VCaP (cell line): ENCODE results near the gene HOXA11.

ENCODE experiments used
- H3K27ac ChIP-seq: fragments of 450-650 bp; 2 replicates; pipeline ENCODE4 v1.5.1; 2017
- TF ChIP-seq, protein P1 (sequence below): fragments of 450-650 bp; conservative IDR thresholded peaks from 2 replicates; pipeline ENCODE4 v1.5.1; 2017; ENCODE audit warnings: mild to moderate bottlenecking, moderate library complexity

HOXA11 gene

DNA sequence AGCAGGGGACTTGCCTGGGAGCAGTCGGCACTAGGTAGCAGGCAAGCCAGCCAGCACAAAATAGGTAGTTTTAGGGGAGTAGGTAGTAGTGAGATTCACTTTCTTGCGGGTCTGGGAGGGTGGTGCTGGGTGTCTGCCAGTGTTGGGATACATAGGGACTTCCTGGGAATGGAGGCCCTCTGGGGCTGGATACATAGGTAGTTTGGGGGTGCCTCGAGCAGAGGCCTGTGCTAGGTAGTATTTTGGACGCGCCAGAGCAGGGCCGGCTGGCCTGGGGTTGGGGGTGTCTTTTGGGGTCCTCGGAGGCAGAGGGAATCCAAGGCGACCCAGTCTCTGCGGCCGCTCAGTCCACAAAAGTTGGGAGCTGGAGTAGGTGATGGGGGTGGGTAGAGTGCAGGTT is 30.7 kb downstream of the HOXA11 start:
- TF ChIP-seq, protein P1, sequence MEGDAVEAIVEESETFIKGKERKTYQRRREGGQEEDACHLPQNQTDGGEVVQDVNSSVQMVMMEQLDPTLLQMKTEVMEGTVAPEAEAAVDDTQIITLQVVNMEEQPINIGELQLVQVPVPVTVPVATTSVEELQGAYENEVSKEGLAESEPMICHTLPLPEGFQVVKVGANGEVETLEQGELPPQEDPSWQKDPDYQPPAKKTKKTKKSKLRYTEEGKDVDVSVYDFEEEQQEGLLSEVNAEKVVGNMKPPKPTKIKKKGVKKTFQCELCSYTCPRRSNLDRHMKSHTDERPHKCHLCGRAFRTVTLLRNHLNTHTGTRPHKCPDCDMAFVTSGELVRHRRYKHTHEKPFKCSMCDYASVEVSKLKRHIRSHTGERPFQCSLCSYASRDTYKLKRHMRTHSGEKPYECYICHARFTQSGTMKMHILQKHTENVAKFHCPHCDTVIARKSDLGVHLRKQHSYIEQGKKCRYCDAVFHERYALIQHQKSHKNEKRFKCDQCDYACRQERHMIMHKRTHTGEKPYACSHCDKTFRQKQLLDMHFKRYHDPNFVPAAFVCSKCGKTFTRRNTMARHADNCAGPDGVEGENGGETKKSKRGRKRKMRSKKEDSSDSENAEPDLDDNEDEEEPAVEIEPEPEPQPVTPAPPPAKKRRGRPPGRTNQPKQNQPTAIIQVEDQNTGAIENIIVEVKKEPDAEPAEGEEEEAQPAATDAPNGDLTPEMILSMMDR: no peak

GRCh38 chr7:27153526-27153925 is 31.5 kb downstream of the HOXA11 start:
- TF ChIP-seq, protein P1: no peak
- no peak overlapping the region for H3K27ac ChIP-seq

More for the DNA sequence above, 30.7 kb downstream of the HOXA11 start:
- H3K27ac ChIP-seq: no peak overlapping the region

- TF ChIP-seq, protein P1: no peak
- H3K27ac ChIP-seq: peak overlapping the region; percentile 94
Observed at GRCh38 chr7:27152816-27153442, 32.1 kb downstream of the HOXA11 start.

- H3K27ac ChIP-seq: peak within 1 kb of the TSS; percentile 94
- TF ChIP-seq, protein P1: no peak
Observed at GRCh38 chr7:27151931-27152815, 32.9 kb downstream of the HOXA11 start, which contains the start of gene HOXA3. Gene HOXA3, minus strand, starts transcription at chr7:27152583. Its CDS starts 41,943 bp downstream, at chr7:27110640.

DNA sequence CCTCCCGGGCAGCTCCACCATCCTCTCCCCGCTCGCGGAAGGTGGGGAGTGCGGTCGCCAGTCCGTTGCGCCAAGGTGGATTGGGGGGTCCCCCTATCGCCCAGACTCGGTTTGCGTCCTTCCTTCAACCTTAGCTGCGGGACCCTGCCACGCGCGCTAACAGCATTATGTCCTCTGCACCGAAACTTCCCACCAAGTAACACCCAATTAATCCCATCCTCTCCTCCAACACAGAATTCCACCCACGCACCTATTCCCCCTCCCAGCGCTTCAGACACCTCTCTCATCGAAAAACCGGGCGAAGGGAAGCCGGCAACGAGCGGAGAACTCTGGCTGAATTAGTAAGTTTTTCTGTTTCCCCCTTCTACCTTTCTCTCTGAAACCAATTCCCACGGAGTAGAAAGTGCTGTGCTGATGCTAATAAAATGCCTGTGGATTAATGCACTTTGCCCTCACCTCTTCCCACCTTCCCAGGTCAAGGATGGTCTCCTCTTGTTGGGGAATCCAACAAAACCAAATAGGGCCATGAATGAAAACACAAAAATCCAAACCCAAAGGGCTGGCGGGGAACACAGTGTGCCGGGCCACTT is 33.6 kb downstream of the HOXA11 start:
- TF ChIP-seq, protein P1: no peak
- peak overlapping the region; percentile 94 for H3K27ac ChIP-seq

- peak overlapping the region; percentile 94 for H3K27ac ChIP-seq
Observed at GRCh38 chr7:27150568-27151340, 34.3 kb downstream of the HOXA11 start.

More at GRCh38 chr7:27150568-27151340, 34.3 kb downstream of the HOXA11 start:
- TF ChIP-seq, protein P1: peak; percentile 95
